ENCODE results near the gene SLN. TPM values are rescaled to one million over a fixed set of nuclear protein-coding genes. Genes with fewer than 3 reads are reported as not detected.

Gene SLN
- total and polyA plus RNA-seq, 12 donors: 0.33 to 13.0 (median 2.5) TPM; not detected in 6

DNA sequence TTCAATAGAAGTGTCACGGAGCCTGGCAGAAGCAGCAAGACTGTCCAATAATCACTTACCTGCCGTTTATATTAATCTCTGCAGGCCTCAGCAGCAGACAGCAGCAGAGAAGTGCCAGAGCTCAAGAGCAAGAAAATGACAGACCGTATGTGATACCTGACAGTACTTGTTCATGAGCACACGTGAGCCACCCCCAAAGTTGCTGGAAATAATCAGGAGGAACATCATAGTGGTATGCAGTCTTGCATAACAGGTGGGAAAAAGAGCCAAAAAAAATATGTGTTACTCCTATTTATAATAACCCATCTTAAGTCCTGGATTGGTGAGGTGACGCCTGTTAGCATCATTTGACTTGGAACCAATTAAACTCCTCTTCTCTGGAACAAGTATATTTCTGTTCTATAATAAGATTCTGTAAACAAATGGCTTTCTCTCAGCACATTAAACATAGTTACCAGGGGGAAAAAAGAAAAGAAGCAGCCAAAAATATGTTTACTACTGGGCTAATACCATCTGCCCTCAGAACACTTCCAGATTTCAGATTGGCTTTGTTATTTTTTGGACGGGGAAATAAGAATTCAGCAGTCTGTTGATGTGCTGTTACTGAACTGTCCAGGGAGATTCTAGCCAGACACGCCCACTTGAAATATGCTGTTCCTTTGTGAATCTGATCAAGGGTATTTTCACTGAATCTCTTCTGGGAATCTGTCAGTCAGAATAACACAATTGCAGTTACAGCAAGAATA, 7.9 kb upstream of the SLN start:
- Histone ChIP-seq H3K36me3 (replicated peaks in 1 of 2) (no peaks in the 10 kb centered on the region), H3K27me3 (no peaks in the 10 kb centered on the region), H3K27ac (no peak overlapping the region), H3K4me1 (replicated peaks in 1 of 2) (no peaks in the 10 kb centered on the region), H3K9me3 (replicated peaks in 1 of 3) (no peaks in the 10 kb centered on the region), H3K4me3 (no peak overlapping the region)
- TF ChIP-seq, protein P1, sequence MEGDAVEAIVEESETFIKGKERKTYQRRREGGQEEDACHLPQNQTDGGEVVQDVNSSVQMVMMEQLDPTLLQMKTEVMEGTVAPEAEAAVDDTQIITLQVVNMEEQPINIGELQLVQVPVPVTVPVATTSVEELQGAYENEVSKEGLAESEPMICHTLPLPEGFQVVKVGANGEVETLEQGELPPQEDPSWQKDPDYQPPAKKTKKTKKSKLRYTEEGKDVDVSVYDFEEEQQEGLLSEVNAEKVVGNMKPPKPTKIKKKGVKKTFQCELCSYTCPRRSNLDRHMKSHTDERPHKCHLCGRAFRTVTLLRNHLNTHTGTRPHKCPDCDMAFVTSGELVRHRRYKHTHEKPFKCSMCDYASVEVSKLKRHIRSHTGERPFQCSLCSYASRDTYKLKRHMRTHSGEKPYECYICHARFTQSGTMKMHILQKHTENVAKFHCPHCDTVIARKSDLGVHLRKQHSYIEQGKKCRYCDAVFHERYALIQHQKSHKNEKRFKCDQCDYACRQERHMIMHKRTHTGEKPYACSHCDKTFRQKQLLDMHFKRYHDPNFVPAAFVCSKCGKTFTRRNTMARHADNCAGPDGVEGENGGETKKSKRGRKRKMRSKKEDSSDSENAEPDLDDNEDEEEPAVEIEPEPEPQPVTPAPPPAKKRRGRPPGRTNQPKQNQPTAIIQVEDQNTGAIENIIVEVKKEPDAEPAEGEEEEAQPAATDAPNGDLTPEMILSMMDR (IDR thresholded peaks at IDR 0.05): no peak
- TF ChIP-seq POLR2A (IDR thresholded peaks at IDR 0.05): no peak
- intact Hi-C loops (cut with DNase I): no loop called here
- 53 to 67% (median 62%) methylated on average over 7 of the region's 7 CpGs for WGBS, 4 donors
- DNase-seq: no peak

DNA sequence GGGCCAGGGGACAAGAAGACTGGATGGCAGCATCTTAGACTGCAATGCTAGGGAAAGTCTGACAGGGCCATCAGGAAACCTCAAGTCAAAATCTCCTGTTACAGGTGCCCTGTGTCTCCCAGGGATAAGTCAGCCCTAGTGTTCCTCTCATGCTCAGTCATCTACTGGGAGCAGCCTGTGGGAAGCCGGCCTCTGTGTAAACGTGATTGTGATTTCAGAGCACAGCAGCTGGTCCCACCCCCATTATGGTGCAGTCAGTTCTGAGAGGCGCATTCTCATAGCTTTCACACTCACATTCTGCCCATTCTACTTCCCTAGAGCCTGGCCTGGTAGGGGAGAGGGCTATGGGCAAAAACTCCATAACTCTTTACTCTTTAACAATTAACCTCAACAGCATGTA, 7.2 kb upstream of the SLN start:
- no peak overlapping the region for H3K27ac ChIP-seq
- no peaks in the 10 kb centered on the region for H3K36me3 ChIP-seq (replicated peaks in 1 of 2)
- TF ChIP-seq, protein P1 (IDR thresholded peaks at IDR 0.05): no peak
- no peak for TF ChIP-seq POLR2A (IDR thresholded peaks at IDR 0.05)
- 43 to 69% (median 57%) methylated on average over 3 of the region's 3 CpGs for WGBS, 4 donors
- no peak for DNase-seq
- H3K27me3 ChIP-seq: no peaks in the 10 kb centered on the region
- no peaks in the 10 kb centered on the region for H3K9me3 ChIP-seq (replicated peaks in 1 of 3)
- no peak overlapping the region for H3K4me3 ChIP-seq
- intact Hi-C loops (cut with DNase I): no loop called here
- H3K4me1 ChIP-seq (replicated peaks in 1 of 2): no peaks in the 10 kb centered on the region

DNA sequence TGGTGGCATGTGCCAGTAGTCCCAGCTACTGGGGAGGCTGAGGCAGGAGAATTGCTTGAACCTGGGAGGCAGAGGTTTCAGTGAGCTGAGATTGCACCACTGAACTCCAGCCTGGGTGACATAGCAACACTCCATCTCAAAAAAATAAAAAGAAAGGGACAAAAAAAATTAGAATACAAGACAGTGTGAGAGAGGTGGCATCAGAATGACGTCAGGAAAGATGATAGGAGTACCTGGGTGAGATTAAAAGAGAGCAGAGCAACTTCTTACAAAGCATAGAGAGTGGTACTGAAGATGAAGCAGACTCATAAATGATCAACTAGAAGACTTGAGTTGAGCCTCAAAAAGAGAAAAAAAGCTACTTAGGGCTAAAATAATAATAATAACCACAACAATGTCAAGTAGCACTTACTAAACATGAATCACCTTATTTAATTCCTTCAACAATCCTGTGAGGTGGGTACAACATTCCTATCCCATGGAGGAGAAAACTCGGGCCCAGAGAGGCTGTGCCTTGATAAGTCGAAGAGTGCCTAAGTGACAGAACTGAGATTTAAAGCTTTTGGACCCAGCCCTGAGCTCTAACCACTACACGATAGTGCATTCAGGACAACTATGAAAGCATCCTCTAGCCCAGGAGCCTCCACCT, 5.2 kb upstream of the SLN start:
- no peak overlapping the region for H3K4me3 ChIP-seq
- no peaks in the 10 kb centered on the region for H3K27me3 ChIP-seq
- no peak overlapping the region for H3K27ac ChIP-seq
- 64 to 76% (median 72%) methylated on average over 4 of the region's 4 CpGs for WGBS, 4 donors
- no peaks in the 10 kb centered on the region for H3K4me1 ChIP-seq (replicated peaks in 1 of 2)
- intact Hi-C loops (cut with DNase I): no loop called here
- DNase-seq: no peak
- H3K36me3 ChIP-seq (replicated peaks in 1 of 2): no peaks in the 10 kb centered on the region
- no peak for TF ChIP-seq POLR2A (IDR thresholded peaks at IDR 0.05)
- H3K9me3 ChIP-seq (replicated peaks in 1 of 3): no peaks in the 10 kb centered on the region

DNA sequence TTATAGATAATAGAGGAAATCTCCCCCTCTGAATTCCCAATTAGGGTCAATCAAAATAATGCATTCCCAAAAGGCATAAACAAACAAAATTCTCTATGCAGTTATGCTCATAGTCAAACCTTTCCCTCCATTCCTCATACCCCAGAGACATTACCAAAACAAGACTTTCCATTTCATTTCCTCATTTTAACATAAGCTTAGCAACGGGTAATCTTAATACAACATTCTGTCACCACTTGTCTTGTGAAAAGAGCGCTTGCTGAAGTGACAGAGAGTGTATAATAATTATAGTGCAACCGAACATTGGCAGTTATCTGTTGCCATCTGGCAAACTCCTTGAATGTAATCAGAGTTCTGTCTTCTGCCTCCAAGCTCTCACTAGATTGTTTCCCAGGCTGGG, 1.2 kb upstream of the SLN start:
- no peaks in the 10 kb centered on the region for H3K36me3 ChIP-seq (replicated peaks in 1 of 2)
- H3K4me3 ChIP-seq: no peak overlapping the region
- DNase-seq: no peak
- no peak overlapping the region for H3K27ac ChIP-seq
- no peaks in the 10 kb centered on the region for H3K9me3 ChIP-seq (replicated peaks in 1 of 3)
- 35 to 50% (median 45%) methylated on average over 3 of the region's 3 CpGs for WGBS, 4 donors
- TF ChIP-seq POLR2A (IDR thresholded peaks at IDR 0.05): no peak
- TF ChIP-seq, protein P1 (IDR thresholded peaks at IDR 0.05): no peak
- intact Hi-C loops (cut with DNase I): no loop called here
- H3K27me3 ChIP-seq: no peaks in the 10 kb centered on the region
- H3K4me1 ChIP-seq (replicated peaks in 1 of 2): no peaks in the 10 kb centered on the region
